Upper lobe of left lung (tissue), 4 donors: ENCODE results near the gene GPR84.
A peak's percentile ranks its signal among the peaks of the same experiment; 100 is the strongest.

Experiments used
- EP300 ChIP-seq, 4 donors: sonication (generic); formaldehyde crosslinking; IDR thresholded peaks; one replicate each; pipeline ENCODE4 v1.5.1; 2017; ENCODE audit warnings: antibody characterized with exemption in 4 of 4, control low read depth in 2 of 4
- POLR2A ChIP-seq, 4 donors: fragments of 450-650 bp; IDR thresholded peaks; one replicate each; pipeline ENCODE4 v1.5.1; 2016 to 2017; ENCODE audit warnings: antibody characterized with exemption in 4 of 4, mild to moderate bottlenecking in 2 of 4
- POLR2AphosphoS5 ChIP-seq, 2 donors: sonication (generic); formaldehyde crosslinking; IDR thresholded peaks; one replicate each; pipeline ENCODE4 v1.5.1; 2017; ENCODE audit warnings: antibody characterized with exemption in 2 of 2
- TF ChIP-seq, protein P1 (sequence below), 6 experiments: fragments of 450-650 bp in 4 of 6; fragments of 200-600 bp in 2 of 6; sonication (generic) in 2 of 6; IDR thresholded peaks; one replicate each; pipeline ENCODE4 v1.5.1; 2016 to 2019; ENCODE audit warnings: antibody characterized with exemption in 6 of 6

DNA sequence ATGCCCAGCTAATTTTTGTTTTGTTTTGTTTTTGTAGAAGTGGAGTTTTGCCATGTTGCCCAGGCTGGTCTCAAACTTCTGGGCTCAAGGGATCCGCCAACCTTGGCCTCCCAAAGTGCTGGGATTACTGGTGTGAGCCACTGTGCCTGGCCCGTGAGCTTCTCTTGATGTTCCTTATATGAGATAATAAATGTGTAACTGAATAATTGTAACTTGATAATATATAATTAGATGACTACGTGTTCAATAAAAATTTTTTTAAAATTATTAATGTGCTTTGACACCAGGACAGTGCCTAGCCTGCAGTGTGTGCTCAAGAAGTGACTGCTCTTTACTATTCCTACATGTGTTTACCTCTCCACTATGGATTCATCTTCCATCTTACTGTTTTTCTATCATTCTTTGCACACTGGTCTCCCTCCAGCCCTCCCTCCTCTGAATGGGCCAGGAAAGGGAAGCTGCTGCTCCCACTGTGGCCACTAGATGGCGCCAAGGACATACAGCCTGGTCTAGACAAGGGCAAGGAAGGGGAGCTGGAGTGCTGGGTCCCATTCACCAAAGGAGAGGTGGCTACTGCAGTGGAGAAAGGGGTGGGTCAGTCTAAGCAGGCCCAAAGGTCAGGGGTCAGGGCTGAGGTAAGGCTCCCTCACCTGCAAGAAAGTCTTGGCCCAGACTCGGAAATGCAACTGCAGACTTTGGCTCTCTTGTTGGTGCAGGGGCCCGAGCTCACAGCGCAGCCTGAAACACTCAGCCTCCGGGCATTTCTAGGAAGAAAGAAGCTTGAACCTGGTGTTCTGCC is 34.9 kb upstream of the GPR84 start:
- peak in 1 of 4 donors; percentile 8 for TF ChIP-seq POLR2A (IDR thresholded peaks at IDR 0.05)
- TF ChIP-seq, protein P1, sequence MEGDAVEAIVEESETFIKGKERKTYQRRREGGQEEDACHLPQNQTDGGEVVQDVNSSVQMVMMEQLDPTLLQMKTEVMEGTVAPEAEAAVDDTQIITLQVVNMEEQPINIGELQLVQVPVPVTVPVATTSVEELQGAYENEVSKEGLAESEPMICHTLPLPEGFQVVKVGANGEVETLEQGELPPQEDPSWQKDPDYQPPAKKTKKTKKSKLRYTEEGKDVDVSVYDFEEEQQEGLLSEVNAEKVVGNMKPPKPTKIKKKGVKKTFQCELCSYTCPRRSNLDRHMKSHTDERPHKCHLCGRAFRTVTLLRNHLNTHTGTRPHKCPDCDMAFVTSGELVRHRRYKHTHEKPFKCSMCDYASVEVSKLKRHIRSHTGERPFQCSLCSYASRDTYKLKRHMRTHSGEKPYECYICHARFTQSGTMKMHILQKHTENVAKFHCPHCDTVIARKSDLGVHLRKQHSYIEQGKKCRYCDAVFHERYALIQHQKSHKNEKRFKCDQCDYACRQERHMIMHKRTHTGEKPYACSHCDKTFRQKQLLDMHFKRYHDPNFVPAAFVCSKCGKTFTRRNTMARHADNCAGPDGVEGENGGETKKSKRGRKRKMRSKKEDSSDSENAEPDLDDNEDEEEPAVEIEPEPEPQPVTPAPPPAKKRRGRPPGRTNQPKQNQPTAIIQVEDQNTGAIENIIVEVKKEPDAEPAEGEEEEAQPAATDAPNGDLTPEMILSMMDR (IDR thresholded peaks at IDR 0.05) = peak; percentile 92 to 99 (median 94)
- TF ChIP-seq POLR2AphosphoS5 (IDR thresholded peaks at IDR 0.05) = no peak
- TF ChIP-seq EP300 (IDR thresholded peaks at IDR 0.05) = no peak
